ENCODE data around the gene KIF21A.
"Not testable (repeated sequence)": the region's sequence is repeated elsewhere in the genome, so short reads cannot be mapped to it uniquely, and the experiment has no call there.

KIF21A gene, protein sequence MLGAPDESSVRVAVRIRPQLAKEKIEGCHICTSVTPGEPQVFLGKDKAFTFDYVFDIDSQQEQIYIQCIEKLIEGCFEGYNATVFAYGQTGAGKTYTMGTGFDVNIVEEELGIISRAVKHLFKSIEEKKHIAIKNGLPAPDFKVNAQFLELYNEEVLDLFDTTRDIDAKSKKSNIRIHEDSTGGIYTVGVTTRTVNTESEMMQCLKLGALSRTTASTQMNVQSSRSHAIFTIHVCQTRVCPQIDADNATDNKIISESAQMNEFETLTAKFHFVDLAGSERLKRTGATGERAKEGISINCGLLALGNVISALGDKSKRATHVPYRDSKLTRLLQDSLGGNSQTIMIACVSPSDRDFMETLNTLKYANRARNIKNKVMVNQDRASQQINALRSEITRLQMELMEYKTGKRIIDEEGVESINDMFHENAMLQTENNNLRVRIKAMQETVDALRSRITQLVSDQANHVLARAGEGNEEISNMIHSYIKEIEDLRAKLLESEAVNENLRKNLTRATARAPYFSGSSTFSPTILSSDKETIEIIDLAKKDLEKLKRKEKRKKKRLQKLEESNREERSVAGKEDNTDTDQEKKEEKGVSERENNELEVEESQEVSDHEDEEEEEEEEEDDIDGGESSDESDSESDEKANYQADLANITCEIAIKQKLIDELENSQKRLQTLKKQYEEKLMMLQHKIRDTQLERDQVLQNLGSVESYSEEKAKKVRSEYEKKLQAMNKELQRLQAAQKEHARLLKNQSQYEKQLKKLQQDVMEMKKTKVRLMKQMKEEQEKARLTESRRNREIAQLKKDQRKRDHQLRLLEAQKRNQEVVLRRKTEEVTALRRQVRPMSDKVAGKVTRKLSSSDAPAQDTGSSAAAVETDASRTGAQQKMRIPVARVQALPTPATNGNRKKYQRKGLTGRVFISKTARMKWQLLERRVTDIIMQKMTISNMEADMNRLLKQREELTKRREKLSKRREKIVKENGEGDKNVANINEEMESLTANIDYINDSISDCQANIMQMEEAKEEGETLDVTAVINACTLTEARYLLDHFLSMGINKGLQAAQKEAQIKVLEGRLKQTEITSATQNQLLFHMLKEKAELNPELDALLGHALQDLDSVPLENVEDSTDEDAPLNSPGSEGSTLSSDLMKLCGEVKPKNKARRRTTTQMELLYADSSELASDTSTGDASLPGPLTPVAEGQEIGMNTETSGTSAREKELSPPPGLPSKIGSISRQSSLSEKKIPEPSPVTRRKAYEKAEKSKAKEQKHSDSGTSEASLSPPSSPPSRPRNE (N-terminal part only)

DNA sequence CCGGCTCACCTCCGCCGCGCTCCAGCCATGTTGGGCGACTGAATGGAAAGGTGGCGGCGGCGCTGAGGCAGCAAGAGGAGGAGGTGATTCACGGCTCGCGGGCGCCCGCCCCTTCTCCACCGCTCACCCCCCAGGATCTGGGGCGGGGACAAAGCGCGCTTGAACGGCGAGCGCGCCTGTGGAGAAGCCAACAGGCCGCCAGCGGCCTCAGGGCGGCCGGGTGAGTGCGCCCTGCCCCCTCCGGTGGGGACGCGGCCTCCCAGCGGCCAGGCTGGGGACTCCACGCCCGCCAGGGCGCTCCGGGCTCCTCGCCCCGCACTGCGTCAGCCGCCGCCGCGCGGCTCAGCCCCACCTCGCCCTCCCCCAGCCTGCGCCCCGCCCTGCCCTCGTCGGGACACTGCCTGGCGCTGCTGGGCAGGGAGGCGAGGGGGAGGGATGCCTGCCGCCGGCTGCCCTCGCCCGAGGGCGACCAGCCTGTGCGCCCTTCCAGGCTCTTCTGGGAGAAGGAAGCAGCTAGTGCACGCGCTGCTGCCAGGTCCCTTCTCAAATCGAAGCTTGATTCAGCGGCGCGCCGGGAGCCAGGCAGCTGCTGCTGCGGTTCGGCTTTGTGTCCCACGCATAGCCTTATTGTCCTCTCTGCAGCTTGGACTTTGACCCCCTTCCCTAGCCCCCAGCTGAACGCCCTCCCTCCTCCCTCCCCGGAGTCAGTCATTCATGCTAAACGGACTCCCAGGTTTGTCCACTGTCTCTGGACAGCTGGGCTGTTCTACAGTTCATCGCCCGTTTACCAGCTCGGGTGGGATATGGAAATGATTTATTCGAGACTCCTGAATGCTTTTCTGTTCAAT lies at the start of gene KIF21A:
Gene KIF21A, minus strand, starts transcription at position 40 of the 848 bp plus-strand sequence. CDS start 150 bp downstream, outside the sequence.
- DNase-seq: peak; percentile 62

DNA sequence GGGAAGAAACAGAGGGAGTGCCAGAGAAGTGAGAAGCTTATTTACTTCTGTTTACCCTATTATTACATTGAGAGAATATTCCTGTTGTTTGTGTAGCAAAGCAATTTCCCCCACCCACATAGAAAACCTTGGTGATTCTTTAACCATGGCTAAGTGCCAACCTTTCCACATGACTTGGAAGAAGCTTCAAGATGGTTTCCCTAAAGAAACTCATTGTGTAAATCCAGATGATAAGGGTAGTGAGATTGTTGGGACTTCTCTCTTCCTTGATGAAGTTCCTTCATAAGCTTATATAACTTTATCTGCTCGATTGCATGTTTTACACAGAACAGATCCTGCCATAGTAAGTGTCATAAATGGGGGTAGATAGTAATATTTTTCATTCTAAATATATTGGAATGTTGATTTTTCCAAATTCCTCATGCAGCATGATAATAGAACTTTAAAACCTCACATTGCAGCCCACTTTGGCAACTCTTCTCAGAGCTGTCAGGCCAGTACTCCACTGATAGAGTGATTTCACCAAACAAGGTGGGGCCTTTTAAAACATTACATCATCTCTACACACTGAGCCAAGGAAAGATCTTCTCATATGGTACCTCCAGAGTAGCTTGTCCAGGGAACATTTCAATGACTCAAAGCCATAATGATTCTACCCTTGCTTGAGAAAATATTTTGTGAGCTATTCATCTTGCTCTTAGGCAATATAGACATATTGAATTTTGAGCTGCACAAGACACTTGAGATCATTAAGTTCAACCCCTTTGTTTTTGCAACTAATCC lies 47.8 kb upstream of the KIF21A start:
- DNase-seq: no peak

DNA sequence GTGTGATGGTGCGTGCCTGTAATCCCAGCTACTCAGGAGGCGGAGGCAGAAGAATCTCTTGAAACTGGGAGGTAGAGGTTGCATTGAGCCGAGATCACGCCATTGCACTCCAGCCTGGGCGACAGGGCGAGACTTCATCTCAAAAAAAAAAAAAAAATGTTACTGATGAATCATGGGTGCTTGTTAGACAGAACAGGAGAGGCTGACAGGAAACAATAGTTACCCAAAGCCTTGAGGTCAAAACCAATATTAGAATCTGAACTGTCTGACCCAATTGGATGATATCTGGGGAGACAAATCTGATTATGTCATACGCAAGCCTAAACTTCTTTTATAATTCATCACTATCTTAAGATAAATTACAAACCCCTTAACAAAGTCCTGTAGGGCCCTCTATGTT lies 40.7 kb upstream of the KIF21A start:
- no peak for DNase-seq

DNA sequence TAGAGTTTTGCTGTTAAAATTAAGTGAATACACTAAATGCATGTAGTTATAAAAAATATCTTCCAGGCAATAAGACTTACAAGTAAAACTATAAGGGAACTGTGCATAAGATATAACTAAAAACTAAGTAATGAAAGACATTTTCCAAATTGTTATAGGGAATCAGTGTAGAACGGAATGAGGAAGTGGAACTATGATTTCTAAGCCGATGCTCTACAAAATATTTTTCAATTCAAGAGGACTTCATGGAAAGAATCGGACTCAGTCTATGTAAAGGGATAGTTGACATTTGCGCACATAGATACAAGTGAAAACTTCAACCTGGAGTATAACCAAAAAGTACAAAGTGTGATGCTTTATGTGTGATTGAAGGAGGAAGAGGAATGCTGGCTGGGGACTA lies 40.1 kb upstream of the KIF21A start:
- DNase-seq: no peak

DNA sequence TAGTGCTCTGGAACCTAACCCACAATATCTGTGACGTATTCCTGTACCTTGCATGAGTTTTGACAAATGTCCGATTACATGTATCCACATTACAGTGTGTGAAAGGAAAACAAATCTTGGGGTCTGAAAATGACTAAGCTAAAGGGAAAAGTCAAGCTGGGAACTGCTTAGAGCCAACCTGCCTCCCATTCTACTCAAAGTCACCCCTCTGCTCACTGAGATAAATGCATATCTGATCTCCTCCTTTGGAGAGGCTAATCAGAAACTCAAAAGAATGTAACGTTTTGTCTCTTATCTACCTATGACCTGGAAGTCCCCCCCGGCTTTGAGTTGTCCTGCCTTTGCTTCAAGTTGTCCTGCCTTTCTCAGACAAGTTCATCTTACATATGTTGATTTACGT lies 34.0 kb upstream of the KIF21A start:
- DNase-seq: no peak

DNA sequence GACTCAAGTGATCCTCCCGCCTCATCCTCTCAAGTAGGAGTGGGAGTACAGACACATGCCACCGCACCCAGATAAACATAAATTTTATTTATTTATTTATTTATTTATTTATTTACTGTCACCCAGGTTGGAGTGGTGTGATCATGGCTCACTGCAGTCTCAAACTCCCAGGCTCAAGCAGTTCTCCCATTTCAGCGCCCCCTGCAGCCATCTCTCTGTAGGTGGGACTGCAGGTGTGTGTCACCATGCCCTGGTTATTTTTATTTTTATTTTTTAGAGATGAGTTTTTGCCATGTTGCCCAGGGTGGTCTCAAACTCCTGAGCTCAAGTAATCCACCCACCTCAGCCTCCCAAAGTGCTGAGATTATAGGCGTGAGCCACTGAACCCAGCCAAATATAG lies 33.2 kb upstream of the KIF21A start:
- DNase-seq: no peak

DNA sequence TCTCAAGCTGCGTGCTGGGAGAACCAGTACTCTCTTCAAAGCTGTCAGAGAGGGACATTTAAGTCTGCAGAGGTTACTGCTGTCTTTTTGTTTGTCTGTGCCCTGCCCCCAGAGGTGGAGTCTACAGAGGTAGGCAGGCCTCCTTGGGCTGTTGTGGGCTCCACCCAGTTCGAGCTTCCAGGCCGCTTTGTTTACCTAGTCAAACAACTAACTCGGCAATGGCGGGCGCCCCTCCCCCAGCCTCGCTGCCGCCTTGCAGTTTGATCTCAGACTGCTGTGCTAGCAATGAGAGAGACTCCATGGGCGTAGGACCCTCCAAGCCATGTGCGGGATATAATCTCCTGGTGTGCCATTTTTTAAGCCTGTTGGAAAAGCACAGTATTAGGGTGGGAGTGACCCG lies 32.2 kb upstream of the KIF21A start:
- not testable (repeated sequence) for DNase-seq

DNA sequence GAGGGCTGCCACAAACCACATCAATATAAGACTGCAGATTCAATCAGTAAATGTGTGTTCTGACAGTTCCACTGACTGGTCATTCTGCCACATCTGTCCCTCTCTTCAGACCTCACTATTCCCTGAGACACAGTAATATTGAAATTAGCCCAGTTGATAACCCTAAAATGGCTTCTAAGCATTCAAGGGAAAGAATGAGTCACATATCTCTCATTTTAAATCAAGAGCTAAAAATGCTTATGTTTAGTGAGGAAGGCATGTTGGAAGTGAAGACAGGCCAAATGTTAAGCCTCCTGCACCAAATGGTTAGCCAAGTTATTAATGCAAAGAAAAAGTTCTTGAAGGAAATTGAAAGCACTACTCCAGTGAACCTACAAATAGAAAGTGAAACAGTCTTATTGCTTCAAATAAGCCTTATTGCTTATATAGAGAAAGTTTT lies 24.5 kb upstream of the KIF21A start:
- DNase-seq: no peak

DNA sequence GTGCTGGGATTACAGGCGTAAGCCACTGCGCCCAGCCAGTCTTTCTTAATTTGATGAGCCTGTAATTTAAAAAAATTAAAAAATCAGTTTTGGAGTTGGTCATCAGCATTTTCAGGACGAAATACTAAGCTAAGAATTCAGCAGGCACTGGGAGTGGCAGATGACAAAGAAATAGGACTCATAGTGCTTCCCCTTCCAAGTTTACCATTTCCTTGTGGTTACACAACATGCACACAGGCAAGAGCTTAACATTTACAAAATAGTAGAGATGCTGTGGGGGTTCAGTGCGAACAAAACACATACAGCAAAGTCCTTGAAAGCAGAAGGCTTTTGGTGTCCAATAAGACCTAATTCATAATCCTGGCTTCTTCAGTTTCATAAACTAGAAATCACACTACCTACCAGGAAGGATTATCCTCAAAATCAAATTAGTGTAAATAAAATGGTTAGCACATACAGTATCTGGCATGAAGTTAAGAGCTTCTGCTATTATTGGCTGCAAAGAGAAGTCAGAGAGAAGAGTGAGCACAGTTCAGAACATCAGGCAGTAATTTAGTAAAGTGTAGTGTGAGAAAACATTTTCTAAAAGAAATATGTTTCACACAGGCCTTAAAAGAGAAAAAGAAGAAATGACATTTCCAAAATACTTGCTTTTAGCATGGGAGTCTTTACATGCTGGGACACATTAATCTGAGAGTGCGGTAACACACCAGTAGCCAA lies 22.2 kb upstream of the KIF21A start:
- DNase-seq: no peak

DNA sequence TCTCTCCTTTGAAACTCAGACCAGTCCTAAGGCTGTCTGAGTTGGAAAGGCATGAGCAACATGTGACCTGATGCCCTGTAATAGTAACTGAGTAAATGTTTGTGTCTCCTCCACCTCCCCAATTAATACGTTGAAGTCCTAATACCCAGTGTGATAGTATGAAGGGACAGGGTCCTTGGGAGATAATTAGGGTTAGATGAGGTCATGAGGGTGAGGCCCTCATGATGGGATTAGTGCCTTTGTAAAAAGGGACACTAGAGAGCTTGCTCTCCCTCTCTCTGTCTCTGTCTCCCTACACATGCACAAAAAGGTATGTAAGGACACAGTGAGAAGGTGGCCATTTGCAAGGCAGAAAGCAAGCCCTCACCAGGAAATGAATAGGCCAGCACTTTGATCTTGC lies 18.1 kb upstream of the KIF21A start:
- no peak for DNase-seq

DNA sequence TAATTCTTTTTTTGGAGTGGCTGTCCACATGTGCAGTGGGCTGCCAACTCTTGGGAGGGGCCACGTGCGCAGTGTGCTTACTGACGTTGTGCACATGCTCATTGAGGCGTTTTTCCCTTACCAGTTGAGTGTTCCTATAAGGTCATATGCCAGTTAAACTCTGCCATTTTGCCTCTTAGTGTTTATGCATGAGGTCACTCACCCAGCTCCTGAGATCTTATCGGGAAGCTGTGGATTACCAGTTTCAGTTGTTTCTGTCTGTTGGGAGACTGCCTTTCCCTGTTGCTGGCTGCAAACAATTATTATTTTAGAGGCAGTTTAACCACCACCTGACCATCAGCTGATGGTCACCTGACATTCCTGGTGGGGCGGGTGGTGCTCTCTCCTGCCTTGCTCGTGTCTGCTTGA lies 16.1 kb upstream of the KIF21A start:
- DNase-seq: no peak

DNA sequence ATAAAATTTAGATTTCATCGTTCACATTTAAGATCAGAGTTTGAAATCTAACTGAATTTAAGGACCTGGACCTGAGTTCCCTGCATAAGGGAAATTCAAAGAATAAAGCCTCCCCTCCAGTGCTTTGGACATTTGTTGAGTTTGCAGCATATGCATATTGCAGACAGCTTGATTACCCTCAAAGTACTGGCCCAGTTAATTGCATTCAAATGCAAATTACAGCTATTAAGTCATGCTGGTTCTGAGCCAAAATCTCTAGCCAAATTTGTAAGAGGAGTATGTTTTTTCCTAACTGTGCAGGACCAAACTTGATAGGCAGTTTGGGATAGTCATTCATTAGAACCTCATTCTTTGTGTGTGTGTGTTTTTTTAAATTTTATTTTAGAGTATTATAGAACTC lies 9.1 kb upstream of the KIF21A start:
- peak; percentile 16 for DNase-seq

DNA sequence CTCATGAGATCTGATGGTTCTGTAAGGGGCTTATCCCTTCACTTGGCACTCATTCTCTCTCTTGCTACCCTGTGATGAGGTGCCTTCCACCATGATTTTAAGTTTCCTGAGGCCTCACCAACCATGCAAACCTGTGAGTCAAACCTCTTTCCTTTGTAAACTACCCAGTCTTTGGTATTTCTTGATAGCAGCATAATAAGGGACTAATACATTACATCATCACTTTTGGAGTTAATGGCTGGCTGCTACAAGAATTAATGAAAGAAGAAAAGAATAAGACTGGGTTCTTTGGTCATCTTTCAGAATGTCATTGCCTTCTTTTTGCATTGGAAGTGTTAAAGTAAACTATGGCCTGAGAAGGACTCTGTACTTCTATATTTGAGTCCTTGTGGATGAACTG lies 5.1 kb upstream of the KIF21A start:
- no peak for DNase-seq

DNA sequence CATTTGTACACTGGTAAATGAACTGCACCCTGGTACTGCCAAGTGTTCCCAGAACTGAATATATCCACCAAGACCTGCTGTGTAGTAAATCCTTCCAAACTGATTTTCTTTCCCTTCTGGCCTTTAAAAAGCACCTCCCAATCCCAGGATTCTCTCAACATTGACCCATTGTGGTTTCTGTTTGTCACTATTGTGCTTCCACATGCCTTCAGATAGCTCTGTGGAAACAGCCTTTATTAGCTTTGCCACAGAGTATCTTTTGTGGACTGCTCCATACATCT lies 949 bp upstream of the KIF21A start:
- no peak for DNase-seq

DNA sequence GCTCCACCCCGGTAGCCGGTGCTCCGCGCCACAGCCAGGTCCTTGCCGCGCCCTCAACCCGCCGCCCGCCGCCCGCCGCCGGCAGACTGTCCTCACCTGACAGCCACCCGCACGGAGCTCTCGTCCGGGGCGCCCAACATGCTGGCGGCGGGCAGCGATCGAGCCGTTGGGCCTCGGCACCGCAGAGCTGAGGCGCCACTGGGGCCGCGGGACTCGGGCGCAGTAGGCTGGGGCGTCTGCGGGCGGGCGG lies 164 bp downstream of the KIF21A start:
- no peak for DNase-seq

DNA sequence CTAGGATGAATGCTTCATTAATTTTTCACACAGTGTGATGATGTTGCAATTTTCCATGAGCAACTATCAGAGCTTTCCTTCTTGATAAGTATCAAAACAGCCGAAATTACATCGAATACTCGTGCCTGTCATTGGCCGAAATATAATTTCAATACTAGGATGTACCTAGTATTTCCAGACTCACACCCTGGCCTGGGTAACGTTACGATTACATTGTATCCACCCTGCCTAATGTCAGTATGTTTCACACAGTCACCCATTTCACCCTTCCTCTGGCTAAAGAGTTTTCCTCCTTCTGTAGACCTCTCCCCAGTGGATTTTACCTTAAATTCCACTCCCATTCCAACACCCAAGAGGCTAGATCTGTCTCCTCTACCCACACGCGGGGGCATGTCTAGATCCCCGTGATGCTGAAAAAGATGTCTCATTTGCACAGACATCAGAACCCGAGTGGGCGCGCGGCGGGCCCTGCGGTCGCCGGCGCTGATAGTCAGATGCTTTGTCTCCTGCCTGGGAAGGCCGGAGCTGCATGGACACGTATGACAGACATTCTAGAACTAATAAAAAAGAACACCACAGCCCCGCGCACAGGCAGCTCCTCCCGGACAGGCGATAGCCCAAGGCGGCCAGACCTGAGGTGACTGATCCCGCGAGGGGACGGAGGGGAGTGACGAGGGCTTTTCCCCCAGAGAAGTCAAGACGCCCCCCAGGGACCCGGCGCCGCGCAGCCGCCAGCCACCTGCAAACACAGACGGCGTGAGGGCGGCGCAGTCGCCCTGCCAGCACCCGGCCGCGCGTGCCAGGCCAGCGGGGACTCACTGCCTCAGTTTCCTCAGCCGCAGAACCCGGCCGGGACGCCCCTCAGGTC lies 723 bp downstream of the KIF21A start:
- DNase-seq: peak; percentile 20

DNA sequence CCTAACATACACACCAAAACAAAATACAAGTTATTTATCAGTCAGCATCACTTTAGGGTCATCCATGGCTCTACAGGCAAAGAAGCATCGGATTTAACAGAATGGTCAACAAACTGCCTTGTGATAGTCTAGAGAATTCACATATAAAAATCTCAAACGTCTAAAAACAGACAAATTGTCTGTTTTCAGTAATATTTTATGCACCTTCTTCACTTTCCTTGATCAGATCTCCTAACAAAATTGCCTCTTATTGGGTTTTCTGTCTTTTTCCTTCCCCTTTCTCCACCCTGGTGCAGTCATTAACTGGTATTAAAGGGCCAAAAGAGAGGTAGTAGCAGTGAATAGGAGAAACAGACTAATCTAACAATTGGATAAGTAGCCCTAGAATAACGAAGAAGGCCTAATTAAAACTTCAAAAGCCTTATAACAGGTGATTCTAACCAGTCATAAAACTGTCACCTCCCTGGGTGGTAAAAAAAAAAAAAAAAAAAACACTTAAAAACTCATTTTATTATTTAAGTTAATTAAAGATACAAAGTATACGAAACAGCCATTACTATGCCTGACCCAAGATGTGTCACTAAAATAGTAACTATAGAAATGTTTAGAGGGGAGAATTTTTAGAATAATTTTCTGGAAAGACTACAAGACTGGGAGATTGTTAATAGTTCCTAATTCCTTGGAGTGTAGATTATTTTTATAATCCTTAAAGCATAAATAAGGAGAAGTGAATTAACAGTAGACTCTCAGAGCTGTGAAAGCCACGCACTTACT lies 1.5 kb downstream of the KIF21A start:
- no peak for DNase-seq

DNA sequence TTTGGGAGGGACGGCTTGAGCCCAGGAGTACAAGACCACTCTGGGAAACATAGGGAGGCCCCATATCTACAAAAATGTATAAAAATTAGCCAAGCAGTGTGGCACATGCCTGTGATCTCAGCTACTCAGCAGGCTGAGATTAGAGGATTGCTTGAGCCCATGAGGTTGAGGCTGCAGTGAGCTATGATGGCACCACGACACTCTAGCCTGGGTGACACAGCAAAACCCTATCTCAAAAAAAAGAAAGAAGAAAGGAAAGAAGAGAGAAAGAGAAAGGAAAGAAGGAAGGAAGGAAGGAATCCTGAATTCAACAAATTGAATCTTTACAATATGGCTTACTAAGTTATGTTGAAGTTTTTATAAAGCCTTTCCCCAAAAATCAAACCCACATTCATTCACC lies 2.1 kb downstream of the KIF21A start:
- no peak for DNase-seq

DNA sequence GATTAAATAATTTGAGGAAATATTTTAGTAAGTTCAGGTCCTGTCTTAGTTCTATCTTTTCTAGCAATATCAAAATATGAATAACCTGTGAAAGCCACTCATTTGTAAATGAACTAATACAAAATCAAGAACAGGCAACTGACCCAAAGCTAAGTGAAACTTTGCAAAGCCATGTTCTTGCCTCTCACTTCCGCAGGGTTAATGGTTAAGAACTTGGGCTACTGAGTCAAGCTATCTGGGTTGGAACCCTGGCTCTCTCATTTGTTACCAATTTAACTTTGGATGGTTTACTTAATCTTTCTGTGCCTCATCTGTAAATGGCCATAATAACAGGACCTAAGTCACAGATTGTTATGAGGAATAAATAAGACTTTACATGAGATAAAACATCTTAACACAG lies 2.8 kb downstream of the KIF21A start:
- no peak for DNase-seq
